Measurements from ENCODE around the gene CARMIL1.

The CARMIL1 gene

DNA sequence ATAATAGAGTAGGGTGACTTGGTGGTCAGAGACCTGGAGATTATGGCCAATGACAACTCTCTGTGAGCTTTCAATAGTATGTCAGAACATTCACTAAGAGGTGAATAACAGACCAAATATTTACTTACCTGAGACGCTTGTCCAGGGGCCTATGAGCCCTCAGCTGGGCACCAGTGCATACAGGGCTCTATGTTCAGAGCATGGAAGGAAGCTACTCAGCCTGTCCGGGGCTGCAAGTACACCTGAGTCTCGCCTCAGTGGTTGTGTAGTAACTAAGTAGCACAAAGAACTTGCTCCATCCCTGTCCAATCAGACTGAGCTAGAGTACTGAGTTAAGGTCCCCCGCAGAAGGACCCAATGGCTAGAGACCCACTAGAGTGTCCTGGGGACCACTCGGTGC, 361.3 kb downstream of the CARMIL1 start:
- Histone ChIP-seq H3K4me1 (ENCODE audit: low read depth, poor library complexity, severe bottlenecking) (no peaks in the 10 kb centered on the region), H2AFZ (ENCODE audit: low read depth) (no peak overlapping the region), H3K4me2 (no peak overlapping the region), H3K27me3 (ENCODE audit: insufficient read depth, low read depth) (no peaks in the 10 kb centered on the region), H3K4me3 (IDR thresholded peaks at IDR 0.05; ENCODE audit: insufficient read depth, low read depth, low read length) (no peak overlapping the region), H4K20me1 (ENCODE audit: insufficient read depth) (no peaks in the 10 kb centered on the region), H3K36me3 (ENCODE audit: insufficient read depth) (no peaks in the 10 kb centered on the region), H3K79me2 (ENCODE audit: insufficient read depth, low read depth) (no peaks in the 10 kb centered on the region), H3K9ac (no peak overlapping the region), H3K27ac (no peak overlapping the region)
- TF ChIP-seq, protein P1, sequence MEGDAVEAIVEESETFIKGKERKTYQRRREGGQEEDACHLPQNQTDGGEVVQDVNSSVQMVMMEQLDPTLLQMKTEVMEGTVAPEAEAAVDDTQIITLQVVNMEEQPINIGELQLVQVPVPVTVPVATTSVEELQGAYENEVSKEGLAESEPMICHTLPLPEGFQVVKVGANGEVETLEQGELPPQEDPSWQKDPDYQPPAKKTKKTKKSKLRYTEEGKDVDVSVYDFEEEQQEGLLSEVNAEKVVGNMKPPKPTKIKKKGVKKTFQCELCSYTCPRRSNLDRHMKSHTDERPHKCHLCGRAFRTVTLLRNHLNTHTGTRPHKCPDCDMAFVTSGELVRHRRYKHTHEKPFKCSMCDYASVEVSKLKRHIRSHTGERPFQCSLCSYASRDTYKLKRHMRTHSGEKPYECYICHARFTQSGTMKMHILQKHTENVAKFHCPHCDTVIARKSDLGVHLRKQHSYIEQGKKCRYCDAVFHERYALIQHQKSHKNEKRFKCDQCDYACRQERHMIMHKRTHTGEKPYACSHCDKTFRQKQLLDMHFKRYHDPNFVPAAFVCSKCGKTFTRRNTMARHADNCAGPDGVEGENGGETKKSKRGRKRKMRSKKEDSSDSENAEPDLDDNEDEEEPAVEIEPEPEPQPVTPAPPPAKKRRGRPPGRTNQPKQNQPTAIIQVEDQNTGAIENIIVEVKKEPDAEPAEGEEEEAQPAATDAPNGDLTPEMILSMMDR (conservative IDR thresholded peaks at IDR 0.05; ENCODE audit: low read depth, low read length) = no peak

DNA sequence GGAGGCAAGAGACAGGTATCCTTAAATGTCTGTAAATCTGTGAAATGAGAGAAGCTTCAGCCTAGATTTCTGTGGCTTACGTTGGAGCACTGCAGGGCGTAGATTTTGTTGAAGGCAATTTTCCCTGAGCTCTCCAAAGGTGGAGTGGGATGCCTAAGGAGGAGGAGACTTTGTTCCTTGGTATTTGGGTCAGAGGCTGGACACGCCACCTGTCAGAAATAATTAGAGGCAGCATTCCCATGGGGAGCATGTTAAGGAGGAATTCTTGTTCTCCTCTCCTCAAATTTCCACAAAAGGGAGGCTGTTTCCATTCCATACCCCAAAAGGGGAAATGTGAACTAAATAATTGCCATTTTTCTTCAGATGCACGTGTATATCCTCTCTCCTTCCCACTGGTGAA, 361.7 kb downstream of the CARMIL1 start:
- H3K4me2 ChIP-seq = no peak overlapping the region
- TF ChIP-seq, protein P1 (conservative IDR thresholded peaks at IDR 0.05; ENCODE audit: low read depth, low read length) = no peak
- H3K4me3 ChIP-seq (IDR thresholded peaks at IDR 0.05; ENCODE audit: insufficient read depth, low read depth, low read length) = no peak overlapping the region
- H3K27ac ChIP-seq = no peak overlapping the region
- H3K9ac ChIP-seq = no peak overlapping the region
- H3K27me3 ChIP-seq (ENCODE audit: insufficient read depth, low read depth) = no peaks in the 10 kb centered on the region
- H2AFZ ChIP-seq (ENCODE audit: low read depth) = no peak overlapping the region
- H4K20me1 ChIP-seq (ENCODE audit: insufficient read depth) = no peaks in the 10 kb centered on the region
- no peaks in the 10 kb centered on the region for H3K79me2 ChIP-seq (ENCODE audit: insufficient read depth, low read depth)
- no peaks in the 10 kb centered on the region for H3K4me1 ChIP-seq (ENCODE audit: low read depth, poor library complexity, severe bottlenecking)
- H3K36me3 ChIP-seq (ENCODE audit: insufficient read depth) = no peaks in the 10 kb centered on the region

DNA sequence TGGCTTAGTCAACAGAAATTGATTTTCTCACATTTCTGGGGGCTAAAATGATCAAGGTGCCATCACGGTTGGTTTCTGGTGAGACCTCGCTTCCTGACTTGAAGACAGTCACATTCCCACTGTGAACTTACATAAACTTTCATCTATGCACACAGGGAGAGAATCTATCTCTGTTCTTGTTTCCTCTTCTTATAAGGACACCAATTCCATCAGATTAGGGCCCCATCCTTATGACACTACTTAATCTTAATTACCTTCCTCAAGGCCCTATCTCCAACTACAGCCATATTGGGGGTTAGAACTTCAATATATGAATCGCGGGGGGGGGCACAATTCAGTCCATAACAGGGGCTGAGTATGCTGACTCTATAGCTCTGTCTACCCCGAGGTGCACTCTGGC, 362.2 kb downstream of the CARMIL1 start:
- H2AFZ ChIP-seq (ENCODE audit: low read depth) = no peak overlapping the region

DNA sequence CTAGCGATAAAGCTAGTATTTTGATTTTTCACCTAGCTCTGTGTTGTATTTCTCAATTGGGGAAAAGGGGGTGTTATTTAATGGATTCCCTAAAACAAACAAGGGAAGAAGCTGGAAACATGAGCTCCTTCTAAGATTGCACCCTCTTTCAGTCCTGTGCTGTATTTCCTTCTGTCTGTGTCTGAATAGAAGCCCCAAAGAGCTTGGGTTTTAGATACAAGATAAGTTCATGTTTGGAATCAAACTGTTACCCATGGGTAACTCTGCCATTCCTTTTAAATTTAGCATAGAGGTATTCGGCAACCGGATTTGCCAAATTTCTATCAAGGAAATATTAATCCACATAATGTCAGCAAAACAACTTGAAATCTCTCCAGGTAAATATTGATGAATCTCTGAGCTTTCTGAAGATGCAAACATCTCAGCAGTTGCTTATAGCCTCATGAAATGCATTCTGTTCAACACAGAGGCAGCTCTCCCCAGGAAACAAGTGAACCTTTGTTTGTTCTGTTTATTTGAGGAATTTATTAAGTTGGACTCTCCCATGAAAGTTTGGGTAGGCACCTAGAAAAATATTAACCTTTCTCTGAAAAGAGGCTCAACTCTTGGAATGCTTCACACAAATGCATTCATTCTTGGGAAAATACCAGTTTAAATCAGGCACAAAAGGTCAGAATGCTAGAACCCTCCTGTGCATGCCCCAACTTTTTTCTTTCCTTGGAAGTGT, 362.9 kb downstream of the CARMIL1 start:
- no peaks in the 10 kb centered on the region for H3K27me3 ChIP-seq (ENCODE audit: insufficient read depth, low read depth)
- H4K20me1 ChIP-seq (ENCODE audit: insufficient read depth) = no peaks in the 10 kb centered on the region
- no peak overlapping the region for H3K27ac ChIP-seq
- no peaks in the 10 kb centered on the region for H3K4me1 ChIP-seq (ENCODE audit: low read depth, poor library complexity, severe bottlenecking)
- no peak overlapping the region for H3K9ac ChIP-seq
- no peaks in the 10 kb centered on the region for H3K79me2 ChIP-seq (ENCODE audit: insufficient read depth, low read depth)
- no peak overlapping the region for H3K4me2 ChIP-seq
- H3K4me3 ChIP-seq (IDR thresholded peaks at IDR 0.05; ENCODE audit: insufficient read depth, low read depth, low read length) = no peak overlapping the region
- TF ChIP-seq, protein P1 (conservative IDR thresholded peaks at IDR 0.05; ENCODE audit: low read depth, low read length) = no peak
- no peaks in the 10 kb centered on the region for H3K36me3 ChIP-seq (ENCODE audit: insufficient read depth)
- H2AFZ ChIP-seq (ENCODE audit: low read depth) = no peak overlapping the region

More for the DNA sequence above, 362.2 kb downstream of the CARMIL1 start:
- Histone ChIP-seq H3K36me3 (ENCODE audit: insufficient read depth) (no peaks in the 10 kb centered on the region), H3K9ac (no peak overlapping the region), H4K20me1 (ENCODE audit: insufficient read depth) (no peaks in the 10 kb centered on the region), H3K4me1 (ENCODE audit: low read depth, poor library complexity, severe bottlenecking) (no peaks in the 10 kb centered on the region), H3K27ac (no peak overlapping the region), H3K4me3 (IDR thresholded peaks at IDR 0.05; ENCODE audit: insufficient read depth, low read depth, low read length) (no peak overlapping the region), H3K27me3 (ENCODE audit: insufficient read depth, low read depth) (no peaks in the 10 kb centered on the region), H3K4me2 (no peak overlapping the region), H3K79me2 (ENCODE audit: insufficient read depth, low read depth) (no peaks in the 10 kb centered on the region)
- TF ChIP-seq, protein P1 (conservative IDR thresholded peaks at IDR 0.05; ENCODE audit: low read depth, low read length) = no peak

All from KMS-11 (cell line).